Activated naive CD4-positive, alpha-beta T cell treated with anti-CD3 and anti-CD28 coated beads, Interleukin-2, amount 50 U/mL, for 72 hours (primary cell): ENCODE measurements around the gene RBPJL. TPM values are rescaled to one million over a fixed set of nuclear protein-coding genes. Genes with fewer than 3 reads are reported as not detected.

ENCODE experiments used
- ATAC-seq, 2 donors: fragments of 150-1000 bp; cut with Tn5 transposase; 2 replicates each; pipeline ENCODE4 v1.10.0; 2021; ENCODE audit warnings: mild to moderate bottlenecking in 2 of 2, moderate library complexity in 2 of 2
- DNase-seq, 2 donors: peaks; one replicate each; pipeline ENCODE4 v3.0.0; 2021 to 2022; ENCODE audit warnings: low spot score in 2 of 2
- H3K27ac Mint-ChIP-seq, 2 donors: one replicate each; pipeline ENCODE4 v1.8.0; 2022; ENCODE audit warnings: mild to moderate bottlenecking in 2 of 2, mixed read lengths in 2 of 2
- H3K36me3 Mint-ChIP-seq, 2 donors: one replicate each; pipeline ENCODE4 v1.8.0; 2022; ENCODE audit warnings: mixed read lengths in 2 of 2
- H3K9me3 Mint-ChIP-seq, 2 donors: one replicate each; pipeline ENCODE4 v1.8.0; 2022; ENCODE audit warnings: mixed read lengths in 2 of 2
- total RNA-seq, 2 donors: library from RNA; stranded (reverse); gene quantifications; one replicate each; pipeline ENCODE4 v1.2.3, GENCODE V29; 2022

The RBPJL gene
- total RNA-seq, 2 donors from 2014 or later: not detected

- ATAC-seq (no peak), DNase-seq (no peak)
- Mint-ChIP-seq H3K27ac (no peak overlapping the region), H3K9me3 (no peaks in the 10 kb centered on the region), H3K36me3 (no peaks in the 10 kb centered on the region)
Observed at GRCh38 chr20:45289942-45290676, 16.5 kb upstream of the RBPJL start.

- Mint-ChIP-seq H3K36me3 (no peaks in the 10 kb centered on the region), H3K27ac (no peak overlapping the region), H3K9me3 (no peaks in the 10 kb centered on the region)
- peak; percentile 65 to 75 for DNase-seq
- peak; percentile 24 to 44 for ATAC-seq
Observed at GRCh38 chr20:45290677-45291355, 15.8 kb upstream of the RBPJL start.

GRCh38 chr20:45291526-45291925 lies 15.1 kb upstream of the RBPJL start:
- H3K36me3 Mint-ChIP-seq: no peaks in the 10 kb centered on the region

DNA sequence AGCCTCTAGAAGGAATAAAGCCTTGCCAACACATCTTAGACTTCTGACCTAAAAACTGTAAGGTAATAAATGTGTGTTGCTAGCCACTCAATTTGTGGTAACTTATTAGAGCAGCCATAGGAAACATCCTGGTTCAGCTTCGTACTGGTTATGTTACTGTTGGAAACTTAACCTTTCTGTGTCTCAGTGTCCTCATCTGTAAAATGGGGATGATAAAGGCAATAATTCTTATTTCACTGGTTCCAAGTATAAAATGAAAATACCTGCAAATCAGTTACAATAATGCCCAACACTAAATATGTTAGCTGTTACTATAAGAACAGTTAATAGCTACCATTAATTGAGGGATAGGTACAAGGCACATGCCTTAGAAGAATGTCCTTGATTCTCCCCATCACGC lies 14.3 kb upstream of the RBPJL start:
- DNase-seq: no peak
- Mint-ChIP-seq H3K9me3 (no peaks in the 10 kb centered on the region), H3K27ac (no peak overlapping the region), H3K36me3 (no peaks in the 10 kb centered on the region)
- ATAC-seq: no peak

More at GRCh38 chr20:45291526-45291925, 15.1 kb upstream of the RBPJL start:
- H3K27ac Mint-ChIP-seq: no peak overlapping the region
- DNase-seq (no peak), ATAC-seq (no peak)
- H3K9me3 Mint-ChIP-seq: no peaks in the 10 kb centered on the region

- ATAC-seq (peak; percentile 90 to 92), DNase-seq (peak; percentile 86 to 94)
- no peak overlapping the region for H3K27ac Mint-ChIP-seq
- H3K9me3 Mint-ChIP-seq: no peaks in the 10 kb centered on the region
- H3K36me3 Mint-ChIP-seq: no peaks in the 10 kb centered on the region
Observed at GRCh38 chr20:45293041-45294002, 13.3 kb upstream of the RBPJL start.

- DNase-seq: no peak
- Mint-ChIP-seq H3K36me3 (no peaks in the 10 kb centered on the region), H3K27ac (no peak overlapping the region), H3K9me3 (no peaks in the 10 kb centered on the region)
- peak in 1 of 2 donors; percentile 17 for ATAC-seq
Observed at GRCh38 chr20:45294003-45294368, 12.7 kb upstream of the RBPJL start.

GRCh38 chr20:45294659-45295058 lies 12.0 kb upstream of the RBPJL start:
- DNase-seq (no peak), ATAC-seq (no peak)
- Mint-ChIP-seq H3K27ac (no peak overlapping the region), H3K36me3 (no peaks in the 10 kb centered on the region), H3K9me3 (no peaks in the 10 kb centered on the region)

DNA sequence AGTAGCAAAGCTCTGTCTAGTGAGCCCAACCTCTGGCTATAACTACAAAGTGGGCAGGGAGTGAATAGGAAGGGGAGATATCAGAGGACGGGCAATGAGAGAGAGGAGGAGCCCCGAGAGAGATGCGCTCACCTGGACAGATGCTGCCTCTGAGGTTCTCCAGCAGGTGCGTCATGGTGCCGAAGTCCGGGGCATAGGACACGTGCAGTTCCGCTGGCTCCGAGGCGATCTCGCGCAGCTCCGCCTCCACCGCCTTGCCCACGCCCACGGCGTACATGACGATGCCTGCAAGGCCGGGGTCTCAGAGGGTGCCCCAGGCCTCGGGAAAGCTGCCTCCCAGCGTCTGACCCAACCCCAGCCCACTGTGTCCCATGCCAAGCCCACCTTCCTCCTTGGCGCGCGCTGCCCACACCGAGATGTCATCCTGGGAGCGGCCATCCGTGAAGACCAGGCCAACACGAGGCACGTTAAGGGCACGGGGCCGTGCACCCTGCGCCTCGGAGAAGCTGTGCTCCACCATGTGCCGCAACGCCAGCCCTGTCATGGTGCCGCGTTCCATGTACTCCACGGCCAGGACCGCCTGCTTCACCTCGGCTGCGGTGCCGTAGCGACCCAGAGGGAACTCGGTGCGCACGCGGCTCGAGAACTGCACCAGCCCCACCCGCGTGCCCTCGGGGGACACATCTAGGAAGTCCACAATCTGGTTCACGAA lies 8.7 kb upstream of the RBPJL start:
- no peak overlapping the region for H3K27ac Mint-ChIP-seq
- DNase-seq (no peak), ATAC-seq (no peak)
- H3K9me3 Mint-ChIP-seq: no peaks in the 10 kb centered on the region
- no peaks in the 10 kb centered on the region for H3K36me3 Mint-ChIP-seq

DNA sequence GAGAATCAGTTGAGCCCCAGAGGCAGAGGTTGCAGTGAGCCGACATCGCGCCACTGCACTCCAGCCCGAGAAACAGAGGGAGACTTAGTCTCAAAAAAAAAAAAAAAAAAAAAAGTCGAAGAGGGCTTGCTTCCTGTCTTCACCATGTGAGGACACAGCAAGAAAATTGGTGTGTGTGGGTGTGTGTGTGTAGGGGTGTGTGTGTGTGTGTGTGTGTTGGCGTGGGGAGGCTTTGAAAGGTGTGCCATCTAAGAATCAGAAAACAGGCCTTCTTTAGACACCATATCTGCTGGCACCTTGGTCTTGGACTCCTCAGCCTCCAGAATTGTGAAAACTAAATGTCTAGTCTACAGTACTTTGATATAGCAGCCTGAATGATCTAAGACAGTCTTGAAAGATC lies 6.9 kb upstream of the RBPJL start:
- Mint-ChIP-seq H3K27ac (no peak overlapping the region), H3K9me3 (no peaks in the 10 kb centered on the region), H3K36me3 (peaks cover 5 to 8% of the 10 kb centered on the region in 2 donors)
- no peak for DNase-seq
- no peak for ATAC-seq

GRCh38 chr20:45300961-45301360 lies 5.7 kb upstream of the RBPJL start:
- Mint-ChIP-seq H3K27ac (no peak overlapping the region), H3K36me3 (peaks cover 5 to 8% of the 10 kb centered on the region in 2 donors), H3K9me3 (no peaks in the 10 kb centered on the region)
- ATAC-seq: peak in 1 of 2 donors; percentile 55
- peak in 1 of 2 donors; percentile 57 for DNase-seq

GRCh38 chr20:45301824-45302271 lies 4.8 kb upstream of the RBPJL start:
- ATAC-seq: peak; percentile 59 to 78
- peaks cover 5 to 8% of the 10 kb centered on the region in 2 donors for H3K36me3 Mint-ChIP-seq
- no peaks in the 10 kb centered on the region for H3K9me3 Mint-ChIP-seq
- no peak for DNase-seq
- peak overlapping the region in 1 of 2 donors; percentile 56 for H3K27ac Mint-ChIP-seq

DNA sequence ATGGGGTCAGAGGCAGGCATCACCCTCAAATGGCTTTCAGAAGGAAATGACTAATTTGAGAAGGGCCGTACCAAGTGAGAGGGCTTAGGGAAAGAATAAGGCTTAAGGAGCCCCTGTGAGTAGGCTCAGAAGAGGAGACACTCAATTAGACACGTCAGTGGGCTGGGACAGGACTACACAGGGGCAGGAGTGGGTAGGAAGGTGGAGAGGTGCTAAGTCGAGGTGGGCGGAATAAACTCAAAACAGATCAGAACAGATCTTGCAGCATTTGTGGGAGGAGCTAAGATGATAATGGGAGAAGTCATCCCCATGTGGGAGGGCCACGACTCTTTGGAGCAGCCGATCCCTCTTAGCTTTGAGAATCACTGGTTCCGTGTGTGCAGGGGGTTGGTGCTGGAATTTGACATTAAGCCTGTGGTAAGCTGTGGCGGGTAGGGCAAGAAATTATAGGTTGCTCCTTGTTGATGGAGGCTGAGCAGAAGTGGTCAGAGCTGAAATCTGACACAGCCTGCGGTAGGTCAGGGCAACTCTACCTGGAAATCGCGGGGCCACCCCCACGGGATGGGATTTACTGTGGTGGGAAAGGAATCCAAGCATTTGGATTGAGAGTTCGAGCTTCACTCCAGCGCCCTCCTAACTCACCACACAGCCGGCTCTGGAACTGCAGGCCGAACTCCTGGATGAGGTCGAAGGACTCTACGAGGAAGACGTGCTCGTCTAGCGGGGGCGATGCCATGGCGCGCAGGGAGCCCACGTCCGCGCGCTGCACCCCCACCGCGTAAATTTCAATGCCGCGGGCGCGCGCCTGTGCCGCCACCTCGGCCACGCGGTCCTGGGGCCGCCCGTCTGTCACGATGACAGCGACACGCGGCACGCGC lies 2.8 kb upstream of the RBPJL start:
- ATAC-seq: peak; percentile 29 to 69
- DNase-seq: no peak
- Mint-ChIP-seq H3K27ac (no peak overlapping the region), H3K36me3 (peaks cover 5 to 8% of the 10 kb centered on the region in 2 donors), H3K9me3 (no peaks in the 10 kb centered on the region)

DNA sequence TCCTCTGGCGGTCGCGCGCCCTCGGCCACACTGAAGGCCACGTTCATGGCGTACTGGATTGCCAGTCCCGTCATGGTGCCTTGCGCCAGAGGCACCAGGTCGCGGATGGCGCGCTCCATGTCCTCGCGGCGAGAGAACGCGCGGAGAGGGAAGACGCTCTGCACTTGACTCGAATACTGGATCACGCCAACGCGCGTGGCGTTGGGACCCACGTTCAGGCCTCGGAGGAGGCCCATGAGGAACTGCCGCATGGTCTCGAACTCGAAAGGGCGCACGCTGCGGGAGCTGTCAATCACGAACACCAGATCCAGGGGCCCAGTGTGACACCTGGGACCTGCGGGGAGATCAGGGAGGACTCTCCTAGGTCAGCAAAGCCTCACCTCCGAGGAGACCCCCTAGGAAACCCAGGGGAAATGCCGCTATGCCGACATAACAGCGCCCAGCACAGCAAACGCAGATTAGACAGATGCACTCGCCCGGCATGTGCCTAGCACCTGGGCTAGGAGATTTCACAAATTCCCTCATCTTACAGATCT lies 2.1 kb upstream of the RBPJL start:
- Mint-ChIP-seq H3K9me3 (no peaks in the 10 kb centered on the region), H3K36me3 (peaks cover 5 to 8% of the 10 kb centered on the region in 2 donors), H3K27ac (no peak overlapping the region)
- no peak for ATAC-seq
- DNase-seq: no peak

- ATAC-seq: no peak
- Mint-ChIP-seq H3K27ac (no peak overlapping the region), H3K36me3 (peaks cover 5 to 8% of the 10 kb centered on the region in 2 donors), H3K9me3 (no peaks in the 10 kb centered on the region)
- DNase-seq: no peak
Observed at GRCh38 chr20:45305262-45305661, 1.4 kb upstream of the RBPJL start.

GRCh38 chr20:45307076-45307640 lies 518 bp downstream of the RBPJL start:
- DNase-seq: no peak
- ATAC-seq: no peak
- Mint-ChIP-seq H3K36me3 (peaks cover 5 to 8% of the 10 kb centered on the region in 2 donors), H3K9me3 (no peaks in the 10 kb centered on the region), H3K27ac (no peak overlapping the region)
